Measurements from ENCODE around the gene TECR. TPM values are rescaled to one million over a fixed set of nuclear protein-coding genes. Genes with fewer than 3 reads are reported as not detected.

Gene TECR
- total and polyA plus RNA-seq, 2 of the 4 experiments (the other 2 are of a cell fraction) = 46.2 to 81.2 TPM

DNA sequence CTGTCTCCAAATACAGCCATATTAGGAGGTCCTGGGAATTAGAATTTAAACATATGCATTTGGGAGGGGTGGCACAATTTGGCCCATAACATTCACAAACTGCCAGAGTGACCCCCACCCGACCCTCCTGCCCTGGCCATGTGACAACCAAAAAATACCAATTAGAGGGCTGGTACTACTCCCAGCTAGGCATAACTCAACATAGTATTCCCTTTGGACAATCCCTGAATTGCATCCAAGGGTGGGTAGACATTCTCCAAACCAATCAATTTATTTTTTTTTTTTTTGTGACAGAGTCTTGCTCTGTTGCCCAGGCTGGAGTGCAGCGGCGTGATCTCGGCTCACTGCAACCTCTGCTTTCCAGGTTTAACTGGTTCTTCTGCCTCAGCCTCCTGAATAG, 83.3 kb downstream of the TECR start:
- dilution Hi-C loops (cut with HindIII; ENCODE audit: low sequenced_read_pairs, unreplicated experiment) (no loop called here), intact Hi-C loops (cut with micrococcal nuclease) (no loop called here), in situ Hi-C loops (cut with MboI; ENCODE audit: low sequenced_read_pairs) (no loop called here)
- ChIA-PET POLR2A (ENCODE audit: unreplicated experiment) (no interaction called here), CTCF (no interaction called here)
- H2AK5ac ChIP-seq (ENCODE audit: low read depth, low read length) = no peak overlapping the region
- no peaks in the 10 kb centered on the region for H3K9me3 ChIP-seq (ENCODE audit: control insufficient read depth, insufficient read depth, low read length)
- H3K9ac ChIP-seq (ENCODE audit: low read depth, low read length) = no peak overlapping the region
- no peak overlapping the region for H3K23ac ChIP-seq (ENCODE audit: low read depth, low read length)
- H3K14ac ChIP-seq (replicated peaks; ENCODE audit: low read depth, low read length) = no peak overlapping the region
- H2AFZ ChIP-seq (replicated peaks; ENCODE audit: low read length, poor library complexity) = no peak overlapping the region
- no CpG with 5 or more reads among the region's 4 CpGs for WGBS, 2 experiments (ENCODE audit: extremely low coverage in 2 of 2, insufficient read length in 1 of 2)
- no peak overlapping the region for H3K27ac ChIP-seq (ENCODE audit: insufficient read depth, low read length)
- H2BK120ac ChIP-seq (ENCODE audit: low read depth, low read length) = no peak overlapping the region
- H3K79me1 ChIP-seq (ENCODE audit: low read depth in 1 of 2, low read length in 2 of 2) = no peaks in the 10 kb centered on the region
- H3K4me1 ChIP-seq (ENCODE audit: control insufficient read depth, insufficient read depth, low read length) = no peaks in the 10 kb centered on the region
- H4K91ac ChIP-seq (ENCODE audit: insufficient read depth, low read depth, low read length) = no peak overlapping the region
- H4K5ac ChIP-seq (ENCODE audit: low read depth, low read length) = no peak overlapping the region
- H2BK20ac ChIP-seq (ENCODE audit: low read depth, low read length) = no peak overlapping the region
- no peak overlapping the region for H2AK9ac ChIP-seq (replicated peaks; ENCODE audit: low read depth, low read length, poor library complexity)
- TF ChIP-seq FOS (IDR thresholded peaks at IDR 0.05; ENCODE audit: low read depth, low read length) = no peak
- TF ChIP-seq POLR2A (IDR thresholded peaks at IDR 0.05; ENCODE audit: low read depth, low read length) = no peak
- no peak for TF ChIP-seq MAFK (IDR thresholded peaks at IDR 0.05; ENCODE audit: low read depth, low read length)
- TF ChIP-seq RFX5 (IDR thresholded peaks at IDR 0.05; ENCODE audit: low read depth, low read length) = no peak
- no peak for TF ChIP-seq RAD21 (IDR thresholded peaks at IDR 0.05; ENCODE audit: low read length)
- TF ChIP-seq CEBPB (IDR thresholded peaks at IDR 0.05; ENCODE audit: low read depth, low read length) = no peak
- TF ChIP-seq MXI1 (IDR thresholded peaks at IDR 0.05; ENCODE audit: borderline replicate concordance, low read depth, low read length) = no peak
- no peak for TF ChIP-seq BHLHE40 (IDR thresholded peaks at IDR 0.05; ENCODE audit: low read depth, low read length)
- no peak for TF ChIP-seq CHD1 (IDR thresholded peaks at IDR 0.05; ENCODE audit: low read depth, low read length)
- no peak for TF ChIP-seq MAZ (IDR thresholded peaks at IDR 0.05; ENCODE audit: borderline replicate concordance, low read depth, low read length)
- TF ChIP-seq, protein P1, sequence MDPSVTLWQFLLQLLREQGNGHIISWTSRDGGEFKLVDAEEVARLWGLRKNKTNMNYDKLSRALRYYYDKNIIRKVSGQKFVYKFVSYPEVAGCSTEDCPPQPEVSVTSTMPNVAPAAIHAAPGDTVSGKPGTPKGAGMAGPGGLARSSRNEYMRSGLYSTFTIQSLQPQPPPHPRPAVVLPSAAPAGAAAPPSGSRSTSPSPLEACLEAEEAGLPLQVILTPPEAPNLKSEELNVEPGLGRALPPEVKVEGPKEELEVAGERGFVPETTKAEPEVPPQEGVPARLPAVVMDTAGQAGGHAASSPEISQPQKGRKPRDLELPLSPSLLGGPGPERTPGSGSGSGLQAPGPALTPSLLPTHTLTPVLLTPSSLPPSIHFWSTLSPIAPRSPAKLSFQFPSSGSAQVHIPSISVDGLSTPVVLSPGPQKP (IDR thresholded peaks at IDR 0.05; ENCODE audit: borderline replicate concordance, low read depth, low read length) = no peak
- TF ChIP-seq, protein P2, sequence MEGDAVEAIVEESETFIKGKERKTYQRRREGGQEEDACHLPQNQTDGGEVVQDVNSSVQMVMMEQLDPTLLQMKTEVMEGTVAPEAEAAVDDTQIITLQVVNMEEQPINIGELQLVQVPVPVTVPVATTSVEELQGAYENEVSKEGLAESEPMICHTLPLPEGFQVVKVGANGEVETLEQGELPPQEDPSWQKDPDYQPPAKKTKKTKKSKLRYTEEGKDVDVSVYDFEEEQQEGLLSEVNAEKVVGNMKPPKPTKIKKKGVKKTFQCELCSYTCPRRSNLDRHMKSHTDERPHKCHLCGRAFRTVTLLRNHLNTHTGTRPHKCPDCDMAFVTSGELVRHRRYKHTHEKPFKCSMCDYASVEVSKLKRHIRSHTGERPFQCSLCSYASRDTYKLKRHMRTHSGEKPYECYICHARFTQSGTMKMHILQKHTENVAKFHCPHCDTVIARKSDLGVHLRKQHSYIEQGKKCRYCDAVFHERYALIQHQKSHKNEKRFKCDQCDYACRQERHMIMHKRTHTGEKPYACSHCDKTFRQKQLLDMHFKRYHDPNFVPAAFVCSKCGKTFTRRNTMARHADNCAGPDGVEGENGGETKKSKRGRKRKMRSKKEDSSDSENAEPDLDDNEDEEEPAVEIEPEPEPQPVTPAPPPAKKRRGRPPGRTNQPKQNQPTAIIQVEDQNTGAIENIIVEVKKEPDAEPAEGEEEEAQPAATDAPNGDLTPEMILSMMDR (conservative IDR thresholded peaks at IDR 0.05; ENCODE audit: low read depth, low read length) = no peak
- TF ChIP-seq SMC3 (IDR thresholded peaks at IDR 0.05; ENCODE audit: low read depth, low read length) = no peak
- TF ChIP-seq, protein P3, sequence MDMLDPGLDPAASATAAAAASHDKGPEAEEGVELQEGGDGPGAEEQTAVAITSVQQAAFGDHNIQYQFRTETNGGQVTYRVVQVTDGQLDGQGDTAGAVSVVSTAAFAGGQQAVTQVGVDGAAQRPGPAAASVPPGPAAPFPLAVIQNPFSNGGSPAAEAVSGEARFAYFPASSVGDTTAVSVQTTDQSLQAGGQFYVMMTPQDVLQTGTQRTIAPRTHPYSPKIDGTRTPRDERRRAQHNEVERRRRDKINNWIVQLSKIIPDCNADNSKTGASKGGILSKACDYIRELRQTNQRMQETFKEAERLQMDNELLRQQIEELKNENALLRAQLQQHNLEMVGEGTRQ (IDR thresholded peaks at IDR 0.05; ENCODE audit: low read depth, low read length) = no peak
- no peak for TF ChIP-seq RCOR1 (IDR thresholded peaks at IDR 0.05; ENCODE audit: insufficient replicate concordance, low read length)
- no peak for TF ChIP-seq NFE2L2 (IDR thresholded peaks at IDR 0.05; ENCODE audit: low read depth, low read length)
- no peak overlapping the region for H4K8ac ChIP-seq (ENCODE audit: low read depth in 2 of 2, low read length in 2 of 2)
- H3K4me3 ChIP-seq (ENCODE audit: insufficient read depth, low read depth, low read length) = no peak overlapping the region
- no peaks in the 10 kb centered on the region for H4K20me1 ChIP-seq (ENCODE audit: insufficient read depth, low read length)
- H3K4me2 ChIP-seq (ENCODE audit: low read depth, low read length) = no peak overlapping the region
- no peak overlapping the region for H3K56ac ChIP-seq (ENCODE audit: extremely low read depth, insufficient read depth, low read length)
- no peaks in the 10 kb centered on the region for H3K9me1 ChIP-seq (ENCODE audit: insufficient read depth, low read length)
- no peak overlapping the region for H2BK15ac ChIP-seq (ENCODE audit: low read depth, low read length)
- H3K18ac ChIP-seq (ENCODE audit: low read depth, low read length) = no peak overlapping the region
- no peak for DNase-seq
- no peaks in the 10 kb centered on the region for H3K36me3 ChIP-seq (ENCODE audit: control insufficient read depth, insufficient read depth, low read length)
- H3K27me3 ChIP-seq (ENCODE audit: control insufficient read depth, insufficient read depth, low read length) = no peaks in the 10 kb centered on the region
- ATAC-seq (ENCODE audit: low read depth) = no peak
- H2BK5ac ChIP-seq (ENCODE audit: low read depth, low read length, poor library complexity, severe bottlenecking) = no peak overlapping the region
- no TSS peak for BruUV-seq (replicated peaks)
- no peak overlapping the region for H3K4ac ChIP-seq (ENCODE audit: low read depth, low read length)

All from IMR-90 (cell line).